Sigmoid colon (tissue), 7 donors: ENCODE measurements around the gene ARHGEF7. TPM values are rescaled to one million over a fixed set of nuclear protein-coding genes. Genes with fewer than 3 reads are reported as not detected.
A peak's percentile ranks its signal among the peaks of the same experiment; 100 is the strongest.
"Not testable (repeated sequence)": the region's sequence is repeated elsewhere in the genome, so short reads cannot be mapped to it uniquely, and the experiment has no call there.

Experiments used
- DNase-seq: peaks from one replicate; pipeline ENCODE4 v3.0.0-alpha.2; 2019
- H3K27ac ChIP-seq, 4 donors: fragments of 200-600 bp; sonication (generic); one replicate each; pipeline ENCODE4 v1.5.1; 2016 to 2019; ENCODE audit warnings: mild to moderate bottlenecking in 1 of 4
- H3K27me3 ChIP-seq, 3 donors: fragments of 200-600 bp; sonication (generic); one replicate each; pipeline ENCODE4 v1.5.1; 2019; ENCODE audit warnings: mild to moderate bottlenecking in 1 of 3
- H3K36me3 ChIP-seq, 4 donors: fragments of 200-600 bp; sonication (generic); one replicate each; pipeline ENCODE4 v1.5.1; 2016 to 2019
- H3K4me1 ChIP-seq, 4 donors: fragments of 200-600 bp; sonication (generic); one replicate each; pipeline ENCODE4 v1.5.1; 2017 to 2019
- H3K4me3 ChIP-seq, 4 donors: fragments of 200-600 bp; sonication (generic); one replicate each; pipeline ENCODE4 v1.5.1; 2017 to 2019; ENCODE audit warnings: mild to moderate bottlenecking in 2 of 4, moderate library complexity in 1 of 4
- H3K9me3 ChIP-seq, 4 donors: fragments of 200-600 bp in 3 of 4; sonication (generic) in 3 of 4; one replicate each; pipeline versions ENCODE4 v1.5.1 to v1.6.1; 2013 to 2019
- CTCF ChIP-seq, 4 experiments: fragments of 450-650 bp in 3 of 4; fragments of 200-600 bp in 1 of 4; IDR thresholded peaks; one replicate each; pipeline ENCODE4 v1.5.1; 2016 to 2019; ENCODE audit warnings: antibody characterized with exemption in 4 of 4, mild to moderate bottlenecking in 3 of 4, moderate library complexity in 2 of 4
- EP300 ChIP-seq, 4 donors: sonication (generic); formaldehyde crosslinking; IDR thresholded peaks; one replicate each; pipeline ENCODE4 v1.6.1; 2017; ENCODE audit warnings: antibody characterized with exemption in 4 of 4
- POLR2A ChIP-seq, 2 donors: fragments of 450-650 bp; IDR thresholded peaks; one replicate each; pipeline ENCODE4 v1.6.1; 2016; ENCODE audit warnings: antibody characterized with exemption in 2 of 2, mild to moderate bottlenecking in 2 of 2, moderate library complexity in 2 of 2
- POLR2AphosphoS5 ChIP-seq, 4 donors: sonication (generic); formaldehyde crosslinking; IDR thresholded peaks; one replicate each; pipeline ENCODE4 v1.6.1; 2017; ENCODE audit warnings: antibody characterized with exemption in 4 of 4
- WGBS, 2 donors: extraction: QIAGEN DNeasy Blood & Tissue Kit; methylation state at CpG; one replicate each; pipeline ENCODE4 v1.1.7; 2013; 5-methylcytosine and 5-hydroxymethylcytosine counted together
- intact Hi-C: fragments of 100-400 bp; cut with DNase I; formaldehyde crosslinking; loops from one replicate; pipeline ENCODE4 v1.15.1; 2023
- polyA plus RNA-seq, 3 donors: library from polyadenylated mRNA; stranded (reverse); fragments of 200-250 nt; gene quantifications; one replicate each; pipeline ENCODE4 v1.2.3, GENCODE V29; 2013
- total RNA-seq, 4 donors: library from RNA; depleted of rRNA; stranded (reverse); fragments of >200 nt; gene quantifications; one replicate each; pipeline ENCODE4 v1.1.0, GENCODE V29; 2016
- donor health status: healthy with polysubstance abuse.
- donor health status: Bipolar disorder and iron deficiency.
- donor health status: healthy.

ARHGEF7 gene
- total RNA-seq (10 to 100 TPM; 41.0 to 79.8 (median 57.4) TPM), polyA plus RNA-seq (10 to 100 TPM in 2 of 3 donors, 1 to 10 TPM in 1; 8.4 to 30.6 (median 11.3) TPM)

- Histone ChIP-seq H3K4me1 (peaks cover 0 to 24% (median 12%) of the 10 kb centered on the region in 4 donors), H3K9me3 (no peaks in the 10 kb centered on the region), H3K27ac (peak within 1 kb of the TSS; percentile 60 to 78 (median 69)), H3K27me3 (peaks cover 0 to 59% (median 47%) of the 10 kb centered on the region in 3 donors), H3K36me3 (no peaks in the 10 kb centered on the region), H3K4me3 (peak within 1 kb of the TSS; percentile 33 to 61 (median 52))
- WGBS, 2 donors: 1% methylated on average over 130 to 132 of the region's 137 CpGs
- DNase-seq: no peak
- TF ChIP-seq POLR2A (IDR thresholded peaks at IDR 0.05) (no peak), CTCF (IDR thresholded peaks at IDR 0.05) (no peak), EP300 (IDR thresholded peaks at IDR 0.05) (no peak), POLR2AphosphoS5 (IDR thresholded peaks at IDR 0.05) (no peak)
- intact Hi-C loops: no loop called here
Measured at GRCh38 chr13:111115061-111115964, at the start of gene ARHGEF7. ARHGEF7 (plus strand) TSS chr13:111115310; CDS start chr13:111115527, 217 bp downstream.

- no peak for DNase-seq
- Histone ChIP-seq H3K36me3 (no peaks in the 10 kb centered on the region), H3K27me3 (peaks cover 0 to 11% (median 0%) of the 10 kb centered on the region in 3 donors), H3K27ac (no peak overlapping the region), H3K4me3 (no peak overlapping the region), H3K9me3 (peaks cover 0 to under 1% (median 0%) of the 10 kb centered on the region in 4 donors), H3K4me1 (peaks cover 0 to 9% (median 2%) of the 10 kb centered on the region in 4 donors)
- TF ChIP-seq EP300 (IDR thresholded peaks at IDR 0.05) (no peak), POLR2A (IDR thresholded peaks at IDR 0.05) (no peak), POLR2AphosphoS5 (IDR thresholded peaks at IDR 0.05) (no peak), CTCF (IDR thresholded peaks at IDR 0.05) (no peak)
- intact Hi-C loops: loop anchor here (2.0 kb wide), 1 partner anchor 159 kb away; no protein-coding TSS in a partner anchor
- WGBS, 2 donors: 91 to 95% methylated on average over 12 of the region's 12 CpGs
Measured at GRCh38 chr13:111065698-111066097, 49.4 kb upstream of the ARHGEF7 start.

GRCh38 chr13:111066544-111066943 lies 48.6 kb upstream of the ARHGEF7 start:
- Histone ChIP-seq H3K4me1 (peaks cover 0 to 9% (median 2%) of the 10 kb centered on the region in 4 donors), H3K9me3 (peaks cover 0 to 6% (median 0%) of the 10 kb centered on the region in 4 donors), H3K27me3 (peaks cover 0 to 11% (median 0%) of the 10 kb centered on the region in 3 donors), H3K27ac (no peak overlapping the region), H3K4me3 (peak overlapping the region in 1 of 4 donors; percentile 53), H3K36me3 (no peaks in the 10 kb centered on the region)
- 22 to 33% methylated on average over 22 of the region's 22 CpGs for WGBS, 2 donors
- DNase-seq: no peak
- TF ChIP-seq CTCF (IDR thresholded peaks at IDR 0.05): no peak
- TF ChIP-seq EP300 (IDR thresholded peaks at IDR 0.05): no peak
- no peak for TF ChIP-seq POLR2A (IDR thresholded peaks at IDR 0.05)
- TF ChIP-seq POLR2AphosphoS5 (IDR thresholded peaks at IDR 0.05): no peak
- intact Hi-C loops: loop anchor here (2.0 kb wide), 1 partner anchor 158 kb away; no protein-coding TSS in a partner anchor

GRCh38 chr13:111068009-111068350 lies 47.1 kb upstream of the ARHGEF7 start:
- peaks cover 0 to 11% (median 0%) of the 10 kb centered on the region in 3 donors for H3K27me3 ChIP-seq
- intact Hi-C loops: no loop called here
- no peaks in the 10 kb centered on the region for H3K36me3 ChIP-seq
- H3K9me3 ChIP-seq: peaks cover 0 to 6% (median 2%) of the 10 kb centered on the region in 4 donors
- no peak for DNase-seq
- 7 to 17% methylated on average over 2 of the region's 2 CpGs for WGBS, 2 donors
- peak overlapping the region in 2 of 4 donors; percentile 53 to 59 for H3K4me3 ChIP-seq
- TF ChIP-seq POLR2AphosphoS5 (IDR thresholded peaks at IDR 0.05) (no peak), CTCF (IDR thresholded peaks at IDR 0.05) (peak in 2 of 4 experiments; percentile 6 to 37)
- peaks cover 0 to 9% (median 2%) of the 10 kb centered on the region in 4 donors for H3K4me1 ChIP-seq
- peak overlapping the region in 1 of 4 donors; percentile 52 for H3K27ac ChIP-seq

GRCh38 chr13:111071120-111071519 lies 44.0 kb upstream of the ARHGEF7 start:
- intact Hi-C loops: not testable (repeated sequence)

GRCh38 chr13:111071526-111071925 lies 43.6 kb upstream of the ARHGEF7 start:
- H3K27ac ChIP-seq, H3K27me3 ChIP-seq, DNase-seq, H3K4me3 ChIP-seq, intact Hi-C loops, H3K36me3 ChIP-seq, H3K4me1 ChIP-seq: not testable (repeated sequence)
- H3K9me3 ChIP-seq: peaks cover 0 to 15% (median 5%) of the 10 kb centered on the region in 4 donors
- 71 to 86% methylated on average over 7 of the region's 7 CpGs for WGBS, 2 donors

More at GRCh38 chr13:111071120-111071519, 44.0 kb upstream of the ARHGEF7 start:
- WGBS, 2 donors: 45 to 54% methylated on average over 4 of the region's 4 CpGs
- H3K36me3 ChIP-seq, H3K27ac ChIP-seq, H3K4me1 ChIP-seq, DNase-seq, H3K4me3 ChIP-seq: not testable (repeated sequence)
- Histone ChIP-seq H3K27me3 (peaks cover 0 to 11% (median 0%) of the 10 kb centered on the region in 3 donors), H3K9me3 (peaks cover 0 to 15% (median 5%) of the 10 kb centered on the region in 4 donors)
